ENCODE measurements around the gene ARL8B. TPM values are rescaled to one million over a fixed set of nuclear protein-coding genes. Genes with fewer than 3 reads are reported as not detected.
"Not testable (repeated sequence)": the region's sequence is repeated elsewhere in the genome, so short reads cannot be mapped to it uniquely, and the experiment has no call there.

Gene ARL8B
- total RNA-seq, 1 donor from 2014 or later = 39.3 TPM

GRCh38 chr3:5102532-5102931 is 19.6 kb upstream of the ARL8B start:
- H3F3A ChIP-seq (ENCODE audit: low read depth) = no peaks in the 10 kb centered on the region
- Mint-ChIP-seq H3K36me3 (no peaks in the 10 kb centered on the region), H3K27ac (no peak overlapping the region), H3K4me1 (no peaks in the 10 kb centered on the region), H3K27me3 (ENCODE audit: insufficient read depth, low read depth) (peaks cover 5% of the 10 kb centered on the region), H3K9me3 (no peaks in the 10 kb centered on the region), H3K4me3 (no peak overlapping the region)
- peaks cover 11% of the 10 kb centered on the region for H3K27me3 ChIP-seq
- no peaks in the 10 kb centered on the region for H3K9me3 ChIP-seq (ENCODE audit: low read depth)
- H3K27ac ChIP-seq = no peak overlapping the region
- no peaks in the 10 kb centered on the region for H3K36me3 ChIP-seq
- no peak overlapping the region for H3K9ac ChIP-seq
- DNase-seq (ENCODE audit: low spot score) = no peak
- H3K79me2 ChIP-seq (ENCODE audit: low read depth) = no peaks in the 10 kb centered on the region
- TF ChIP-seq EZH2phosphoT487 (IDR thresholded peaks at IDR 0.05) (no peak), EZH2 (IDR thresholded peaks at IDR 0.05) (no peak), CTCF (IDR thresholded peaks at IDR 0.05) (no peak)
- H3K4me2 ChIP-seq = no peak overlapping the region
- no peaks in the 10 kb centered on the region for H4K20me1 ChIP-seq (ENCODE audit: low read depth)
- H3K4me3 ChIP-seq = no peak overlapping the region
- no peaks in the 10 kb centered on the region for H3K4me1 ChIP-seq
- H2AFZ ChIP-seq (replicated peaks) = no peak overlapping the region

GRCh38 chr3:5103743-5104142 is 18.3 kb upstream of the ARL8B start:
- H3K4me3 Mint-ChIP-seq = no peak overlapping the region

GRCh38 chr3:5105050-5105449 is 17.0 kb upstream of the ARL8B start:
- Histone ChIP-seq H3K79me2 (ENCODE audit: low read depth) (no peaks in the 10 kb centered on the region), H3K9me3 (ENCODE audit: low read depth) (no peaks in the 10 kb centered on the region), H3K27me3 (no peaks in the 10 kb centered on the region), H4K20me1 (ENCODE audit: low read depth) (no peaks in the 10 kb centered on the region), H3K4me3 (no peak overlapping the region), H3K36me3 (no peaks in the 10 kb centered on the region), H3K4me2 (no peak overlapping the region), H3F3A (ENCODE audit: low read depth) (no peaks in the 10 kb centered on the region), H3K27ac (no peak overlapping the region), H2AFZ (replicated peaks) (no peak overlapping the region), H3K9ac (no peak overlapping the region), H3K4me1 (no peaks in the 10 kb centered on the region)
- H3K4me3 Mint-ChIP-seq = no peak overlapping the region
- TF ChIP-seq CTCF (IDR thresholded peaks at IDR 0.05) (no peak), EZH2 (IDR thresholded peaks at IDR 0.05) (no peak), EZH2phosphoT487 (IDR thresholded peaks at IDR 0.05) (no peak)
- no peaks in the 10 kb centered on the region for H3K9me3 Mint-ChIP-seq
- no peaks in the 10 kb centered on the region for H3K4me1 Mint-ChIP-seq
- H3K27ac Mint-ChIP-seq = no peak overlapping the region
- H3K36me3 Mint-ChIP-seq = no peaks in the 10 kb centered on the region
- DNase-seq (ENCODE audit: low spot score) = no peak
- H3K27me3 Mint-ChIP-seq (ENCODE audit: insufficient read depth, low read depth) = peaks cover 4% of the 10 kb centered on the region

More at GRCh38 chr3:5103743-5104142, 18.3 kb upstream of the ARL8B start:
- peaks cover 4% of the 10 kb centered on the region for H3K27me3 Mint-ChIP-seq (ENCODE audit: insufficient read depth, low read depth)
- Histone ChIP-seq H3K27ac (no peak overlapping the region), H3K9ac (no peak overlapping the region), H4K20me1 (ENCODE audit: low read depth) (no peaks in the 10 kb centered on the region), H3K36me3 (no peaks in the 10 kb centered on the region), H3K4me2 (no peak overlapping the region), H3K27me3 (peaks cover under 1% of the 10 kb centered on the region), H3K79me2 (ENCODE audit: low read depth) (no peaks in the 10 kb centered on the region), H3F3A (ENCODE audit: low read depth) (no peaks in the 10 kb centered on the region), H3K9me3 (ENCODE audit: low read depth) (no peaks in the 10 kb centered on the region), H3K4me1 (no peaks in the 10 kb centered on the region), H3K4me3 (no peak overlapping the region), H2AFZ (replicated peaks) (no peak overlapping the region)
- no peaks in the 10 kb centered on the region for H3K9me3 Mint-ChIP-seq
- H3K4me1 Mint-ChIP-seq = no peaks in the 10 kb centered on the region
- no peaks in the 10 kb centered on the region for H3K36me3 Mint-ChIP-seq
- TF ChIP-seq EZH2phosphoT487 (IDR thresholded peaks at IDR 0.05) (no peak), EZH2 (IDR thresholded peaks at IDR 0.05) (no peak), CTCF (IDR thresholded peaks at IDR 0.05) (no peak)
- no peak overlapping the region for H3K27ac Mint-ChIP-seq
- no peak for DNase-seq (ENCODE audit: low spot score)

DNA sequence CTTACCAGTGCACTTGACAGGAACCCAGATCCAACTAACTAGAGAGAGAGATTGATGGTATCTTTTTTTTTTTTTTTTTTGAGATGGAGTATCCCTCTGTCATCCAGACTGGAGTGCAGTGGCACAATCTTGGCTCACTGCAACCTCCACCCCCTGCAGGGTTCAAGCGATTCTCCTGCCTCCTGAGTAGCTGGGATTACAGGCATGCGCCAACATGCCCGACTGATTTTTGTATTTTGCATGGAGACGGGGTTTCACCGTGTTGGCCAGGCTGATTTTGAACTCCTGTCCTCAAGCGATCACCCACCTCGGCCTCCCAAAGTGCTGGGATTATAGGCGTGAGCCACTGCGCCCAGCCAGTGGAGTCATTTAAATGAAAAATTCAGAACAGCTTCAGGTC is 15.7 kb upstream of the ARL8B start:
- not testable (repeated sequence) for H3K4me2 ChIP-seq; H3K9me3 ChIP-seq (ENCODE audit: low read depth); H3K4me1 Mint-ChIP-seq; H3F3A ChIP-seq (ENCODE audit: low read depth); DNase-seq (ENCODE audit: low spot score); H3K27me3 Mint-ChIP-seq (ENCODE audit: insufficient read depth, low read depth); H2AFZ ChIP-seq (replicated peaks); H3K27ac ChIP-seq; H3K27me3 ChIP-seq; H3K36me3 ChIP-seq; H3K9ac ChIP-seq; H3K79me2 ChIP-seq (ENCODE audit: low read depth); H3K4me3 Mint-ChIP-seq; H3K4me3 ChIP-seq; H3K36me3 Mint-ChIP-seq; H3K9me3 Mint-ChIP-seq; H3K27ac Mint-ChIP-seq; H4K20me1 ChIP-seq (ENCODE audit: low read depth); H3K4me1 ChIP-seq

DNA sequence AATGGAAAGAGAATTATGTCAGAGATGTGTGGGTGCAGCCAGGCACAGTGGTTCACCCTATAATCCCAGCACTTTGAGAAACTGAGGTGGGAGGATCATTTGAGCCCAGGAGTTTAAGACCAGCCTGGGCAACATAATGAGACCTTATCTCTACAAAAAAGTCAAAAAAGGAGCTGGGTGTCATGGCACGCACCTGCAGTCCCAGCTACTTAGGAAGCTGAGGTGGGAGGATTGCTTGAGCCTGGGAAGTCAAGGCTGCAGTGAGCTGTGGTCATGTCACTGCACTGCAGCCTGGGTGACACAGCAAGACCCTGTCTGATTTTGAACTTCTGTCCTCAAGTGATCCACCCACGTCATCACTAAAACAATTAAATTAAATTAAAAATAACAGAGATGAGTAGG is 15.2 kb upstream of the ARL8B start:
- not testable (repeated sequence) for H3F3A ChIP-seq (ENCODE audit: low read depth); DNase-seq (ENCODE audit: low spot score); H3K9me3 Mint-ChIP-seq; H3K27me3 Mint-ChIP-seq (ENCODE audit: insufficient read depth, low read depth); H3K9ac ChIP-seq; H3K36me3 ChIP-seq; H3K27ac ChIP-seq; H3K27me3 ChIP-seq; H3K4me2 ChIP-seq; H3K4me1 ChIP-seq; H4K20me1 ChIP-seq (ENCODE audit: low read depth); H3K36me3 Mint-ChIP-seq; H3K4me3 Mint-ChIP-seq; H3K27ac Mint-ChIP-seq; H3K9me3 ChIP-seq (ENCODE audit: low read depth); H3K79me2 ChIP-seq (ENCODE audit: low read depth); H3K4me3 ChIP-seq; H3K4me1 Mint-ChIP-seq; H2AFZ ChIP-seq (replicated peaks)
